Keratinocyte (primary cell): ENCODE results near the gene CORO1C.
"Not testable (repeated sequence)": the region's sequence is repeated elsewhere in the genome, so short reads cannot be mapped to it uniquely, and the experiment has no call there.

ENCODE experiments used
- CTCF ChIP-seq, 3 experiments: IDR thresholded peaks in 1 of 3; conservative IDR thresholded peaks in 1 of 3; optimal IDR thresholded peaks in 1 of 3; 2 replicates in 2 of 3; 3 replicates in 1 of 3; pipeline versions ENCODE3 to v1.5.1; 2011; ENCODE audit warnings: low read length in 3 of 3, mild to moderate bottlenecking in 3 of 3, moderate library complexity in 2 of 3, control low read depth in 1 of 3, inconsistent platforms in 1 of 3; ENCODE audit not compliant: insufficient read depth in 2 of 3; ENCODE audit errors: extremely low read depth in 1 of 3
- EZH2 ChIP-seq: IDR thresholded peaks from one replicate; pipeline ENCODE4 v1.6.1; 2012; ENCODE audit warnings: inconsistent platforms, mild to moderate bottlenecking, low read length, moderate library complexity

DNA sequence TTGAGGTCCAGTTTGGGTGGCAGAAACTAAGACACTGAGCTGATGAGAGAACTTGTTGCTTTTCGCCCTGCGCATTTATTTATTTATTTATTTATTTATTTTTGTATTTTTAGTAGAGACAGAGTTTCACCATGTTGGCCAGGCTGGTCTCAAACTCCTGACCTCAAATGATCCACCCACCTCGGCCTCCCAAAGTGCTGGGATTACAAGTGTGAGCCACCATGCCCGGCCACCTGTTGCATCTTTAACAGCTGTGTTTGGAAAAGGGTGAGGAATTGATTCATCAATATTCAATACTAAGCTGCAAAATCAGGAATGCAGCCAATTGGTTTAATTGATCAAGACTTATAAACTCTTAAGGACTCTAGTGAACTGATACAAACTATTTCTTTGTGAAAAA lies 73.2 kb downstream of the CORO1C start:
- TF ChIP-seq CTCF (optimal IDR thresholded peaks at IDR 0.05 in 1 of 3, IDR thresholded peaks at IDR 0.05 in 1 of 3, conservative IDR thresholded peaks at IDR 0.05 in 1 of 3; ENCODE audit: extremely low read depth in 1 of 3, insufficient read depth in 2 of 3, low read length in 3 of 3); EZH2: not testable (repeated sequence)
